Liver (tissue), 9 donors: ENCODE results near the gene ELL2. TPM values are rescaled to one million over a fixed set of nuclear protein-coding genes. Genes with fewer than 3 reads are reported as not detected.

Source experiments
- DNase-seq: peaks from one replicate; pipeline ENCODE4 v3.0.0-alpha.2; 2017; ENCODE audit warnings: low spot score
- H3K27ac ChIP-seq, 2 donors: one replicate each; pipeline ENCODE4 v1.7.0; 2013; ENCODE audit warnings: inconsistent platforms in 2 of 2, low read length in 2 of 2, control low read depth in 1 of 2, low read depth in 1 of 2, mild to moderate bottlenecking in 1 of 2
- H3K27me3 ChIP-seq, 4 donors: one replicate each; pipeline versions ENCODE4 v1.6.1 to v1.7.0; 2013; ENCODE audit warnings: low read length in 3 of 4, inconsistent platforms in 1 of 4, mild to moderate bottlenecking in 1 of 4, moderate library complexity in 1 of 4; ENCODE audit not compliant: control insufficient read depth in 4 of 4, insufficient read depth in 4 of 4
- H3K36me3 ChIP-seq, 4 donors: one replicate each; pipeline versions ENCODE4 v1.6.1 to v1.7.0; 2013; ENCODE audit warnings: low read length in 3 of 4, mild to moderate bottlenecking in 3 of 4, low read depth in 1 of 4, moderate library complexity in 1 of 4; ENCODE audit not compliant: control insufficient read depth in 4 of 4, insufficient read depth in 3 of 4
- H3K4me1 ChIP-seq, 4 donors: one replicate each; pipeline versions ENCODE4 v1.6.1 to v1.7.0; 2013; ENCODE audit warnings: low read length in 3 of 4, mild to moderate bottlenecking in 3 of 4, moderate library complexity in 1 of 4; ENCODE audit not compliant: control insufficient read depth in 4 of 4, insufficient read depth in 4 of 4
- H3K4me3 ChIP-seq, 3 donors: one replicate each; pipeline versions ENCODE4 v1.6.1 to v1.7.0; 2013; ENCODE audit warnings: low read length in 3 of 3, control low read depth in 1 of 3, low read depth in 1 of 3, mild to moderate bottlenecking in 1 of 3
- H3K9ac ChIP-seq, 2 donors: one replicate each; pipeline ENCODE4 v1.7.0; 2013; ENCODE audit warnings: low read length in 2 of 2, mild to moderate bottlenecking in 2 of 2, moderate library complexity in 2 of 2, control low read depth in 1 of 2, low read depth in 1 of 2
- H3K9me3 ChIP-seq, 4 donors: one replicate each; pipeline versions ENCODE4 v1.6.1 to v1.7.0; 2013; ENCODE audit warnings: low read length in 3 of 4; ENCODE audit not compliant: control insufficient read depth in 4 of 4
- ATF3 ChIP-seq: IDR thresholded peaks from 2 replicates; pipeline ENCODE4 v1.6.1; 2016; ENCODE audit warnings: antibody characterized with exemption
- CTCF ChIP-seq: fragments of 150-350 bp; IDR thresholded peaks from 2 replicates; pipeline ENCODE4 v1.5.1; 2017; ENCODE audit warnings: improper control_type of control experiment, low read depth, low read length; ENCODE audit not compliant: missing input control
- EGR1 ChIP-seq, 2 donors: IDR thresholded peaks; 2 replicates each; pipeline ENCODE4 v1.6.1; 2016 to 2018; ENCODE audit warnings: antibody characterized with exemption in 2 of 2, low read depth in 2 of 2
- FOXA1 ChIP-seq: IDR thresholded peaks from 2 replicates; pipeline ENCODE4 v1.6.1; 2016; ENCODE audit warnings: antibody characterized with exemption
- FOXA2 ChIP-seq: IDR thresholded peaks from 2 replicates; pipeline ENCODE4 v1.6.1; 2016; ENCODE audit warnings: antibody characterized with exemption
- GABPA ChIP-seq, 2 donors: IDR thresholded peaks in 1 of 2; conservative IDR thresholded peaks in 1 of 2; 2 replicates each; pipeline ENCODE4 v1.6.1; 2016; ENCODE audit warnings: antibody characterized with exemption in 2 of 2, mild to moderate bottlenecking in 1 of 2, moderate library complexity in 1 of 2
- HNF4A ChIP-seq, 2 donors: conservative IDR thresholded peaks; 2 replicates each; pipeline ENCODE4 v1.6.1; 2016; ENCODE audit warnings: antibody characterized with exemption in 2 of 2, mild to moderate bottlenecking in 2 of 2
- HNF4G ChIP-seq: IDR thresholded peaks from 2 replicates; pipeline ENCODE4 v1.6.1; 2016; ENCODE audit warnings: antibody characterized with exemption
- JUND ChIP-seq, 2 donors: IDR thresholded peaks; 2 replicates each; pipeline ENCODE4 v1.6.1; 2016; ENCODE audit warnings: antibody characterized with exemption in 2 of 2
- NR2F2 ChIP-seq: IDR thresholded peaks from 2 replicates; pipeline ENCODE4 v1.6.1; 2016; ENCODE audit warnings: antibody characterized with exemption
- RAD21 ChIP-seq, 2 donors: IDR thresholded peaks; 2 replicates each; pipeline ENCODE4 v1.6.1; 2016; ENCODE audit warnings: antibody characterized with exemption in 2 of 2, mild to moderate bottlenecking in 2 of 2
- REST ChIP-seq: IDR thresholded peaks from 2 replicates; pipeline ENCODE4 v1.6.1; 2016; ENCODE audit warnings: antibody characterized with exemption, mild to moderate bottlenecking
- RXRA ChIP-seq, 2 donors: IDR thresholded peaks; 2 replicates each; pipeline ENCODE4 v1.6.1; 2017 to 2018; ENCODE audit warnings: antibody characterized with exemption in 2 of 2, mild to moderate bottlenecking in 1 of 2
- SP1 ChIP-seq: IDR thresholded peaks from 2 replicates; pipeline ENCODE4 v1.6.1; 2018; ENCODE audit warnings: antibody characterized with exemption, mild to moderate bottlenecking
- TAF1 ChIP-seq: conservative IDR thresholded peaks from 2 replicates; pipeline ENCODE4 v1.6.1; 2016; ENCODE audit warnings: antibody characterized with exemption, mild to moderate bottlenecking
- YY1 ChIP-seq: IDR thresholded peaks from 2 replicates; pipeline ENCODE4 v1.6.1; 2016; ENCODE audit warnings: antibody characterized with exemption, mild to moderate bottlenecking
- WGBS: extraction: QIAGEN DNeasy Blood & Tissue Kit; methylation state at CpG from one replicate; pipeline ENCODE4 v1.1.7; 2013; 5-methylcytosine and 5-hydroxymethylcytosine counted together
- polyA plus RNA-seq, 2 donors: library from polyadenylated mRNA; stranded (reverse) in 1 of 2; unstranded in 1 of 2; fragments of 200-250 nt in 1 of 2; fragments of >200 nt in 1 of 2; fragmentation: Nextera tagmentation in 1 of 2; extraction: Ambion mirVana in 1 of 2; gene quantifications; one replicate each; pipeline versions ENCODE4 v1.2.1 to v1.2.3, GENCODE V29; 2013 to 2015
- total RNA-seq, 2 donors: library from RNA; depleted of rRNA; stranded (reverse); fragments of >200 nt; gene quantifications; one replicate each; pipeline ENCODE4 v1.2.3, GENCODE V29; 2014
- TF ChIP-seq, protein P1 (sequence below): IDR thresholded peaks from 2 replicates; pipeline ENCODE4 v1.6.1; 2016; ENCODE audit warnings: antibody characterized with exemption
- TF ChIP-seq, protein P2 (sequence below): IDR thresholded peaks from 2 replicates; pipeline ENCODE4 v1.6.1; 2016; ENCODE audit warnings: antibody characterized with exemption
- donor health status: healthy.
- donor health status: healthy.
- donor health status: healthy.
- donor health status: healthy.
- donor health status: healthy.

The ELL2 gene
- total and polyA plus RNA-seq, 4 donors: 21.0 to 64.5 (median 45.9) TPM

GRCh38 chr5:95988094-95988493 lies 26.4 kb upstream of the ELL2 start:
- Histone ChIP-seq H3K4me1 (peaks cover 3 to 49% (median 32%) of the 10 kb centered on the region in 4 donors), H3K9ac (peak overlapping the region in 1 of 2 donors; percentile 61)

More at GRCh38 chr5:95988094-95988493, 26.4 kb upstream of the ELL2 start:
- no peak for TF ChIP-seq EGR1 (IDR thresholded peaks at IDR 0.05; ENCODE audit: low read depth in 2 of 2)
- no peak for TF ChIP-seq HNF4G
- peak; percentile 12 for TF ChIP-seq YY1
- peak; percentile 12 for TF ChIP-seq REST
- TF ChIP-seq CTCF: no peak
- TF ChIP-seq ATF3: no peak
- TF ChIP-seq, protein P1, sequence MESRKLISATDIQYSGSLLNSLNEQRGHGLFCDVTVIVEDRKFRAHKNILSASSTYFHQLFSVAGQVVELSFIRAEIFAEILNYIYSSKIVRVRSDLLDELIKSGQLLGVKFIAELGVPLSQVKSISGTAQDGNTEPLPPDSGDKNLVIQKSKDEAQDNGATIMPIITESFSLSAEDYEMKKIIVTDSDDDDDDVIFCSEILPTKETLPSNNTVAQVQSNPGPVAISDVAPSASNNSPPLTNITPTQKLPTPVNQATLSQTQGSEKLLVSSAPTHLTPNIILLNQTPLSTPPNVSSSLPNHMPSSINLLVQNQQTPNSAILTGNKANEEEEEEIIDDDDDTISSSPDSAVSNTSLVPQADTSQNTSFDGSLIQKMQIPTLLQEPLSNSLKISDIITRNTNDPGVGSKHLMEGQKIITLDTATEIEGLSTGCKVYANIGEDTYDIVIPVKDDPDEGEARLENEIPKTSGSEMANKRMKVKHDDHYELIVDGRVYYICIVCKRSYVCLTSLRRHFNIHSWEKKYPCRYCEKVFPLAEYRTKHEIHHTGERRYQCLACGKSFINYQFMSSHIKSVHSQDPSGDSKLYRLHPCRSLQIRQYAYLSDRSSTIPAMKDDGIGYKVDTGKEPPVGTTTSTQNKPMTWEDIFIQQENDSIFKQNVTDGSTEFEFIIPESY: no peak
- peak; percentile 52 for TF ChIP-seq FOXA2
- peak; percentile 15 to 39 for TF ChIP-seq RXRA (IDR thresholded peaks at IDR 0.05)
- peak; percentile 33 for TF ChIP-seq FOXA1
- TF ChIP-seq JUND (IDR thresholded peaks at IDR 0.05): peak in 1 of 2 donors; percentile 27
- TF ChIP-seq SP1: peak; percentile 65
- TF ChIP-seq GABPA (IDR thresholded peaks at IDR 0.05 in 1 of 2, conservative IDR thresholded peaks at IDR 0.05 in 1 of 2): no peak
- TF ChIP-seq TAF1: peak; percentile 56
- TF ChIP-seq, protein P2, sequence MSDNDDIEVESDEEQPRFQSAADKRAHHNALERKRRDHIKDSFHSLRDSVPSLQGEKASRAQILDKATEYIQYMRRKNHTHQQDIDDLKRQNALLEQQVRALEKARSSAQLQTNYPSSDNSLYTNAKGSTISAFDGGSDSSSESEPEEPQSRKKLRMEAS: no peak
- TF ChIP-seq NR2F2: no peak
- TF ChIP-seq RAD21 (IDR thresholded peaks at IDR 0.05): peak; percentile 24 to 65
- peak; percentile 50 to 60 for TF ChIP-seq HNF4A (conservative IDR thresholded peaks at IDR 0.05)
- H3K27ac ChIP-seq: peak overlapping the region; percentile 63 to 75
- no peaks in the 10 kb centered on the region for H3K9me3 ChIP-seq
- DNase-seq: no peak
- no peak overlapping the region for H3K4me3 ChIP-seq
- no peaks in the 10 kb centered on the region for H3K27me3 ChIP-seq
- 42% methylated on average over 4 of the region's 4 CpGs for WGBS
- no peaks in the 10 kb centered on the region for H3K36me3 ChIP-seq
